Activated naive CD8-positive, alpha-beta T cell (primary cell): ENCODE data around the gene DLX3.
A peak's percentile ranks its signal among the peaks of the same experiment; 100 is the strongest.

Experiments
- H3K27ac Mint-ChIP-seq: one replicate; pipeline ENCODE4 v1.8.0; 2021; ENCODE audit warnings: mixed read lengths
- H3K27me3 Mint-ChIP-seq: one replicate; pipeline ENCODE4 v1.8.0; 2021; ENCODE audit warnings: mixed read lengths
- H3K36me3 Mint-ChIP-seq: one replicate; pipeline ENCODE4 v1.8.0; 2021; ENCODE audit warnings: mixed read lengths
- H3K4me1 Mint-ChIP-seq: one replicate; pipeline ENCODE4 v1.8.0; 2021; ENCODE audit warnings: low read depth, mixed read lengths
- H3K4me3 Mint-ChIP-seq: one replicate; pipeline ENCODE4 v1.8.0; 2021; ENCODE audit warnings: mild to moderate bottlenecking, mixed read lengths
- H3K9me3 Mint-ChIP-seq: one replicate; pipeline ENCODE4 v1.8.0; 2021; ENCODE audit warnings: low read depth, mixed read lengths

Gene DLX3

DNA sequence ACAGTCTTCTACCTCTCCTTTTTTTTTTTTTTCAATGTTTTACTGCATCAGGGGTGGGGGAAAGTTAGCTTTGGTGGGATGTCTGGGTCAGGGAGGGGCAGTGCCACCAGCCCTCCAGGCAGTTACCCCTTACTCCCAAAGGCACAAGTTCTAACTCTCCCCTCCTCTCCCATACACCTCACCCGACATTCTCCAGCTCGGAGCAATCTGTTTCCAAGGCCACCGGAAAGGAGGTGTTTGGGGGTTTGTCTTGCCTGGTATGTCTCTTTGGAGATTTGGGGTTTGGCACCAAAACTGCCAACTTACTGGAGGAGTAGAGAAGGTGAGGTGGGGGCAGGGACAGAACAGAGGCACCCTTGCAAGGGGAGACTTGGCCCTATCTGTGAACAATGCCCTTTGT, 4.7 kb downstream of the DLX3 start:
- Mint-ChIP-seq H3K27ac (no peak overlapping the region), H3K27me3 (peaks cover 17% of the 10 kb centered on the region), H3K4me3 (no peak overlapping the region), H3K4me1 (peaks cover 18% of the 10 kb centered on the region), H3K9me3 (no peaks in the 10 kb centered on the region), H3K36me3 (no peaks in the 10 kb centered on the region)

- no peak overlapping the region for H3K4me3 Mint-ChIP-seq
- H3K4me1 Mint-ChIP-seq: peaks cover 12% of the 10 kb centered on the region
- H3K36me3 Mint-ChIP-seq: no peaks in the 10 kb centered on the region
- H3K27me3 Mint-ChIP-seq: peaks cover 12% of the 10 kb centered on the region
- no peaks in the 10 kb centered on the region for H3K9me3 Mint-ChIP-seq
- H3K27ac Mint-ChIP-seq: no peak overlapping the region
Observed at GRCh38 chr17:49989518-49989880, 5.5 kb downstream of the DLX3 start.

- Mint-ChIP-seq H3K27ac (no peak overlapping the region), H3K4me3 (no peak overlapping the region)
Observed at GRCh38 chr17:49987681-49988441, 7.2 kb downstream of the DLX3 start.

GRCh38 chr17:49987290-49987585, 7.8 kb downstream of the DLX3 start:
- Mint-ChIP-seq H3K4me3 (no peak overlapping the region), H3K9me3 (no peaks in the 10 kb centered on the region), H3K27me3 (peaks cover 8% of the 10 kb centered on the region), H3K36me3 (no peaks in the 10 kb centered on the region), H3K4me1 (peaks cover 3% of the 10 kb centered on the region), H3K27ac (no peak overlapping the region)

More at GRCh38 chr17:49987681-49988441, 7.2 kb downstream of the DLX3 start:
- H3K4me1 Mint-ChIP-seq: peaks cover 4% of the 10 kb centered on the region
- no peaks in the 10 kb centered on the region for H3K9me3 Mint-ChIP-seq
- peaks cover 8% of the 10 kb centered on the region for H3K27me3 Mint-ChIP-seq
- no peaks in the 10 kb centered on the region for H3K36me3 Mint-ChIP-seq

DNA sequence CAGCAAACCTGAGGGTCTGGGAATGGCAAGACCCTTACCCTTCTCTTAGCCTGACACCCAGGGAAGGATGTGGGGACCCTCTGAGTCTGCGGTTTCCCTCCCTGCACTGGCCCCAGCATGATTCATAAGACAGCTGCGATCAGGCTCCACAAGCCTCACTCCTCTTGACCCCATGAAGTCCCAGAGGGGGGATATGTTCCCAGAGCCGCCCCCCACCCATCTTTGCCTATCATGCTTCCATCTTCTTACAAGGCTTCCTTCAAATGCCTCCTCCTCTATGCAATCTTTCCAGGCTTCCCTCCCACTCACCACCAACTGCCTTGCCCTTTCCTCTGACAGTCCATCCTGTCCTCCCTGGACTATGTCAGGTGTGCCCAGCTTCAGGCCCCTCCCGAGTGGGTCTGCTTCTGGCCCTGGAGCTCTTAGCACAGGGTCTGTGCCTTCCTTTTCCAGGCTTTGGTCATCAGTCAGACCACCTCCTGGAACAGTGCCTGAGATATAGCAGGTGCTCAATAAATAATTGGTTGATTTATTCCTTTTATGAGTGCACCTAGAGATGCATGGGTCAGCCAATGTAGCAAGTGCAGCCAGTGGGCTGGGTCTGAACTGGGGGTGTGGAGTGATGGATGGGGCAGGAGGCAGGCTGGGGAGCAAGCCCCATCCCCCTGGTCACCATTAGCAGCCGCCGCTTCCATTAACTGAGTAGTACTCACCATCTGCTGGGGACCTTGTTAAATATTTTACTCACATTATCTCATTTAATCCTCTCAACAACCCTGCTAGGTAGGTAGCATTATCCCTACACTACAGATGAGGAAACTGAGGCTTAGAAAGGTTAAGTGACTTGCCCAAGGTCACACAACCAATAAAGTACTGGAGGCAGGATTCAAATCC, 8.4 kb downstream of the DLX3 start:
- H3K36me3 Mint-ChIP-seq: no peaks in the 10 kb centered on the region
- no peaks in the 10 kb centered on the region for H3K9me3 Mint-ChIP-seq
- no peak overlapping the region for H3K27ac Mint-ChIP-seq
- no peak overlapping the region for H3K4me3 Mint-ChIP-seq
- H3K4me1 Mint-ChIP-seq: peaks cover 3% of the 10 kb centered on the region
- H3K27me3 Mint-ChIP-seq: peaks cover 5% of the 10 kb centered on the region

- Mint-ChIP-seq H3K4me1 (peaks cover 3% of the 10 kb centered on the region), H3K9me3 (no peaks in the 10 kb centered on the region), H3K27me3 (peaks cover 11% of the 10 kb centered on the region), H3K4me3 (no peak overlapping the region), H3K27ac (no peak overlapping the region), H3K36me3 (peaks cover 3% of the 10 kb centered on the region)
Observed at GRCh38 chr17:49985310-49985990, 9.6 kb downstream of the DLX3 start.

- Mint-ChIP-seq H3K27me3 (peaks cover 11% of the 10 kb centered on the region), H3K9me3 (no peaks in the 10 kb centered on the region), H3K36me3 (peaks cover 3% of the 10 kb centered on the region), H3K4me1 (no peaks in the 10 kb centered on the region), H3K27ac (no peak overlapping the region), H3K4me3 (no peak overlapping the region)
Observed at GRCh38 chr17:49984776-49985175, 10.2 kb downstream of the DLX3 start.

DNA sequence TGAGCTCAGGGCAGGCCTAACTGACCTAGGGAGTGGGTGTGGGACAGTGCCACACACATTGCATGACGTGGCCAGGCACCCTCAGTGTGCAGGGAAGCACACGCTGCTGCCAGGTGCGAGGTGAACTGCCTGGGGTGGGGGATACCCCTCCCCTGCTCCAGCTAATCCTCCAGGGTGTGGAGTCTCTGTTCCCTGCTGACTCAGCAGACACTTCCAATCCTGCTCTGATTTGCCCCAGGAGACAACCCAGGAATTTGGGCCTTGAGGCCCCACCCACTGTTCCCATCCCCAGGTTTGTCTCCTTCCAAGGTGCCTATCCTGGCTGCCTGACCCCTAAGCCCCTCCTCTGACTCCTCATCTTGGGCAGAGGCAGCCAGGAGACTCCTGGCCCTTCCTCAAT, 10.7 kb downstream of the DLX3 start:
- Mint-ChIP-seq H3K27me3 (peaks cover 11% of the 10 kb centered on the region), H3K36me3 (peaks cover 3% of the 10 kb centered on the region), H3K4me3 (no peak overlapping the region)

GRCh38 chr17:49980703-49981197, 14.3 kb downstream of the DLX3 start:
- Mint-ChIP-seq H3K4me1 (no peaks in the 10 kb centered on the region), H3K27ac (no peak overlapping the region)

More for the DNA sequence above, 10.7 kb downstream of the DLX3 start:
- Mint-ChIP-seq H3K27ac (peak overlapping the region; percentile 1), H3K4me1 (no peaks in the 10 kb centered on the region), H3K9me3 (no peaks in the 10 kb centered on the region)

GRCh38 chr17:49979748-49980479, 15.1 kb downstream of the DLX3 start:
- no peak overlapping the region for H3K4me3 Mint-ChIP-seq
- peaks cover 16% of the 10 kb centered on the region for H3K27me3 Mint-ChIP-seq
- peaks cover 3% of the 10 kb centered on the region for H3K36me3 Mint-ChIP-seq
- no peaks in the 10 kb centered on the region for H3K9me3 Mint-ChIP-seq
- no peak overlapping the region for H3K27ac Mint-ChIP-seq
- no peaks in the 10 kb centered on the region for H3K4me1 Mint-ChIP-seq

More at GRCh38 chr17:49980703-49981197, 14.3 kb downstream of the DLX3 start:
- H3K9me3 Mint-ChIP-seq: no peaks in the 10 kb centered on the region
- H3K36me3 Mint-ChIP-seq: peaks cover 3% of the 10 kb centered on the region
- no peak overlapping the region for H3K4me3 Mint-ChIP-seq
- peaks cover 14% of the 10 kb centered on the region for H3K27me3 Mint-ChIP-seq

DNA sequence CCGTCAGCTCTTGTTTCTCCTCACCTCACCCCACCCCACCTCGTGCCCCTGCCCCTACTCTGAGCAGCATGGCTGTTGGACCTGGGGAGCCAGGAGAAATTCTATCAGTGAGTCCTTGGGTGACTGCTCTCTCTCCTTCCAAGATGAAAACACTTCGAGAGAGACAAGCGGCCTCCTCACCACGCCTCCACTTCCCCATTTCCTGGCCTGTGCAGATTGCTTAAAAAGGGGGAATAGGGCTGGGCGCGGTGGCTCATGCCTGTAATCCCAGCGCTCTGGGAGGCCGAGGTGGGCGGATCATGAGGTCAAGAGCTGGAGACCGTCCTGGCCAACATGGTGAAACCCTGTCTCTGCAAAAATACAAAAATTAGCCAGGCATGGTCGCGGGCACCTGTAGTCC, 16.5 kb downstream of the DLX3 start:
- Mint-ChIP-seq H3K4me3 (no peak overlapping the region), H3K4me1 (no peaks in the 10 kb centered on the region), H3K27me3 (peaks cover 24% of the 10 kb centered on the region), H3K9me3 (no peaks in the 10 kb centered on the region), H3K36me3 (peaks cover 3% of the 10 kb centered on the region), H3K27ac (no peak overlapping the region)

DNA sequence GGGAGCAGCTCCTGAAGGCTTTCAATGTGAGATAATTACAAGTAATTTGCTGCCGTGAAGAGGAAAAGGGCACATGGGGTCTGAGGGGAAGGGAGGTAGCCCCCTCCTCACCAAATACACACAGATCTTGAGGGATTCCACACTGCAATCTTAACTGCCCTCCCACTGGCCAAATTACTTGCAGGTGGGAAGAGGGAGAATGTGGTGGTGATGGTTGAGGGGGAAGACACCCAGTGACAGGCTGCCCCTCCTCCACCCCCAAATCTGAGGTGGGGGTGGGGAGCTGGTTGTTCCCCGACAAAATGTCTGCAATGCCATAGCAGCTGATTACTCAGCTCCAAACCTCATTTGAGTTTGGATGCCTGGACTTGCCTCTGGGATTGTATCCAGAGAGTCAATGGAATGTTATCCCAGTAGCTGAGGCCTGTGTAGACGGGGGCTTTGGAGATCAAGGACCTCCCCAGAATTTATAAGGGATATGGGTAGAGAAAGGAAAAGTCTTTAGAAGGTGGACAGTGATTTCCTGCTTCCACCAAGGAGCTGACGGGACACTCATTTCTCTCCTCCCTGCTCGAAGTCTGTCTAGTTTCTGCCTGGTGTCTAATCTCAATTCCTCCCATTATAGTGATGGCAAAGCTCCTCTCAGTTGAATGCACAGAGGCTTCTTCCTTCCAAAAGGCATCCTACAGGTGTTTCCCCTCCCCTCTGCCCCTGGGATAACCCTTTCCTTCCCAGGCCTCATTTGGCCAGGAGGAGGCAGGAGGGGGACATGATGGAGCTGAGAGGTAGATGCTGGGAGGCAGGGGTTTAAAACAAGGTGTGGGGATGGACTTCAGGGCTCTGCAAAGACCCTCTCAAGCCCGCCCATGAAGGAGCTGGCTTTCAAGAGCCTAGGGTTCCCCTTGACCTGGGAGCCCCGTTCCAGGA, 17.3 kb downstream of the DLX3 start:
- no peak overlapping the region for H3K27ac Mint-ChIP-seq
- peaks cover 26% of the 10 kb centered on the region for H3K27me3 Mint-ChIP-seq
- no peak overlapping the region for H3K4me3 Mint-ChIP-seq
- peaks cover 3% of the 10 kb centered on the region for H3K36me3 Mint-ChIP-seq
- peaks cover under 1% of the 10 kb centered on the region for H3K4me1 Mint-ChIP-seq
- no peaks in the 10 kb centered on the region for H3K9me3 Mint-ChIP-seq

DNA sequence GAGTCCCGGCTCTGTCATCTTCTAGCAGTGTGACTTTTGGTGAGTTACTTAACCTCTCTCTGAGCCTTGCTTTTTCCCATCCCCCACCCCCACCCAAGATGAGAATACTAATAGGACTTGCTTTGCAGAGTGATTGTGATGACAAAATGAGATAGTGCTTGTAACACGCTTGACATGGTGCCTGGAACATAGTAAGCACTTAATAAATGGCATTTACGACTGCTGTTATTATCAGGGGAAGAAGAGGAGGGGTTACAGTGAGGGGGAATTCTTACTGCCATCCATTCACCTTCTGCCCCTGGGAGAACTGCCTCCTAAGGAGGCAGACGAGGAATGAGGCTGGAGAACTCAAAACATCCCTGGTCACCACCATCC, 18.2 kb downstream of the DLX3 start:
- peaks cover 3% of the 10 kb centered on the region for H3K36me3 Mint-ChIP-seq
- no peak overlapping the region for H3K27ac Mint-ChIP-seq
- no peak overlapping the region for H3K4me3 Mint-ChIP-seq
- peaks cover 6% of the 10 kb centered on the region for H3K4me1 Mint-ChIP-seq
- H3K27me3 Mint-ChIP-seq: peaks cover 26% of the 10 kb centered on the region
- no peaks in the 10 kb centered on the region for H3K9me3 Mint-ChIP-seq
